Sigmoid colon (tissue), 7 donors: ENCODE measurements around the gene GMDS. TPM values are rescaled to one million over a fixed set of nuclear protein-coding genes. Genes with fewer than 3 reads are reported as not detected.

ENCODE experiments used
- DNase-seq: peaks from one replicate; pipeline ENCODE4 v3.0.0-alpha.2; 2019
- H3K27ac ChIP-seq, 4 donors: fragments of 200-600 bp; sonication (generic); one replicate each; pipeline ENCODE4 v1.5.1; 2016 to 2019; ENCODE audit warnings: mild to moderate bottlenecking in 1 of 4
- H3K27me3 ChIP-seq, 3 donors: fragments of 200-600 bp; sonication (generic); one replicate each; pipeline ENCODE4 v1.5.1; 2019; ENCODE audit warnings: mild to moderate bottlenecking in 1 of 3
- H3K36me3 ChIP-seq, 4 donors: fragments of 200-600 bp; sonication (generic); one replicate each; pipeline ENCODE4 v1.5.1; 2016 to 2019
- H3K4me1 ChIP-seq, 4 donors: fragments of 200-600 bp; sonication (generic); one replicate each; pipeline ENCODE4 v1.5.1; 2017 to 2019
- H3K4me3 ChIP-seq, 4 donors: fragments of 200-600 bp; sonication (generic); one replicate each; pipeline ENCODE4 v1.5.1; 2017 to 2019; ENCODE audit warnings: mild to moderate bottlenecking in 2 of 4, moderate library complexity in 1 of 4
- H3K9me3 ChIP-seq, 4 donors: fragments of 200-600 bp in 3 of 4; sonication (generic) in 3 of 4; one replicate each; pipeline versions ENCODE4 v1.5.1 to v1.6.1; 2013 to 2019
- EP300 ChIP-seq, 4 donors: sonication (generic); formaldehyde crosslinking; IDR thresholded peaks; one replicate each; pipeline ENCODE4 v1.6.1; 2017; ENCODE audit warnings: antibody characterized with exemption in 4 of 4
- POLR2A ChIP-seq, 2 donors: fragments of 450-650 bp; IDR thresholded peaks; one replicate each; pipeline ENCODE4 v1.6.1; 2016; ENCODE audit warnings: antibody characterized with exemption in 2 of 2, mild to moderate bottlenecking in 2 of 2, moderate library complexity in 2 of 2
- POLR2AphosphoS5 ChIP-seq, 4 donors: sonication (generic); formaldehyde crosslinking; IDR thresholded peaks; one replicate each; pipeline ENCODE4 v1.6.1; 2017; ENCODE audit warnings: antibody characterized with exemption in 4 of 4
- WGBS, 2 donors: extraction: QIAGEN DNeasy Blood & Tissue Kit; methylation state at CpG; one replicate each; pipeline ENCODE4 v1.1.7; 2013; 5-methylcytosine and 5-hydroxymethylcytosine counted together
- intact Hi-C: fragments of 100-400 bp; cut with DNase I; formaldehyde crosslinking; loops from one replicate; pipeline ENCODE4 v1.15.1; 2023
- polyA plus RNA-seq, 3 donors: library from polyadenylated mRNA; stranded (reverse); fragments of 200-250 nt; gene quantifications; one replicate each; pipeline ENCODE4 v1.2.3, GENCODE V29; 2013
- total RNA-seq, 4 donors: library from RNA; depleted of rRNA; stranded (reverse); fragments of >200 nt; gene quantifications; one replicate each; pipeline ENCODE4 v1.1.0, GENCODE V29; 2016
- TF ChIP-seq, protein P1 (sequence below), 4 experiments: fragments of 450-650 bp in 3 of 4; fragments of 200-600 bp in 1 of 4; IDR thresholded peaks; one replicate each; pipeline ENCODE4 v1.5.1; 2016 to 2019; ENCODE audit warnings: antibody characterized with exemption in 4 of 4, mild to moderate bottlenecking in 3 of 4, moderate library complexity in 2 of 4
- donor health status: healthy with polysubstance abuse.
- donor health status: Bipolar disorder and iron deficiency.
- donor health status: healthy.

Gene GMDS
- total and polyA plus RNA-seq, 7 donors = 3.1 to 173 (median 9.4) TPM

DNA sequence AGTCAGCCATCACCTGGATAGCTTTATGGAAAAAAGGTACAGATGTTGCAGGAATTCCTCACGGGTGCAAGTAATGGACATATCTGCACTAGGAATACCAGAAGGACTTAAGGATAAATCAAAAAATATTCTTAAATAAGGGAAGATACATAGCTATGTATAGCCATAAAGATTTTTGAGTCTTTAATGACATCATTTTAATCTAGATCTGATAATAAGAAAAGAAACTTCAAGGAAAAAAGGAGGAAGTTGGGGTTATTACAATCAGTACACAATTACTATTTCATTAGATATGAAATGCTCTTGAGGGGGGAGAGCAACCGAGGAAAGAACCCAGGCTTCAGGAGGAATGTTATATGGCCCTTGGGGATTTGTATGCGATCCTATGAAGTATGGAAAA is 525.5 kb downstream of the GMDS start:
- WGBS, 2 donors = 82 to 86% methylated on average over 3 of the region's 3 CpGs
- H3K36me3 ChIP-seq = no peaks in the 10 kb centered on the region
- no peak for TF ChIP-seq POLR2AphosphoS5 (IDR thresholded peaks at IDR 0.05)
- no peak for TF ChIP-seq EP300 (IDR thresholded peaks at IDR 0.05)
- no peak for TF ChIP-seq POLR2A (IDR thresholded peaks at IDR 0.05)
- TF ChIP-seq, protein P1, sequence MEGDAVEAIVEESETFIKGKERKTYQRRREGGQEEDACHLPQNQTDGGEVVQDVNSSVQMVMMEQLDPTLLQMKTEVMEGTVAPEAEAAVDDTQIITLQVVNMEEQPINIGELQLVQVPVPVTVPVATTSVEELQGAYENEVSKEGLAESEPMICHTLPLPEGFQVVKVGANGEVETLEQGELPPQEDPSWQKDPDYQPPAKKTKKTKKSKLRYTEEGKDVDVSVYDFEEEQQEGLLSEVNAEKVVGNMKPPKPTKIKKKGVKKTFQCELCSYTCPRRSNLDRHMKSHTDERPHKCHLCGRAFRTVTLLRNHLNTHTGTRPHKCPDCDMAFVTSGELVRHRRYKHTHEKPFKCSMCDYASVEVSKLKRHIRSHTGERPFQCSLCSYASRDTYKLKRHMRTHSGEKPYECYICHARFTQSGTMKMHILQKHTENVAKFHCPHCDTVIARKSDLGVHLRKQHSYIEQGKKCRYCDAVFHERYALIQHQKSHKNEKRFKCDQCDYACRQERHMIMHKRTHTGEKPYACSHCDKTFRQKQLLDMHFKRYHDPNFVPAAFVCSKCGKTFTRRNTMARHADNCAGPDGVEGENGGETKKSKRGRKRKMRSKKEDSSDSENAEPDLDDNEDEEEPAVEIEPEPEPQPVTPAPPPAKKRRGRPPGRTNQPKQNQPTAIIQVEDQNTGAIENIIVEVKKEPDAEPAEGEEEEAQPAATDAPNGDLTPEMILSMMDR (IDR thresholded peaks at IDR 0.05) = no peak
- no peak overlapping the region for H3K4me3 ChIP-seq
- no peaks in the 10 kb centered on the region for H3K4me1 ChIP-seq
- H3K27me3 ChIP-seq = no peaks in the 10 kb centered on the region
- H3K27ac ChIP-seq = no peak overlapping the region
- intact Hi-C loops = no loop called here
- no peaks in the 10 kb centered on the region for H3K9me3 ChIP-seq
- no peak for DNase-seq

DNA sequence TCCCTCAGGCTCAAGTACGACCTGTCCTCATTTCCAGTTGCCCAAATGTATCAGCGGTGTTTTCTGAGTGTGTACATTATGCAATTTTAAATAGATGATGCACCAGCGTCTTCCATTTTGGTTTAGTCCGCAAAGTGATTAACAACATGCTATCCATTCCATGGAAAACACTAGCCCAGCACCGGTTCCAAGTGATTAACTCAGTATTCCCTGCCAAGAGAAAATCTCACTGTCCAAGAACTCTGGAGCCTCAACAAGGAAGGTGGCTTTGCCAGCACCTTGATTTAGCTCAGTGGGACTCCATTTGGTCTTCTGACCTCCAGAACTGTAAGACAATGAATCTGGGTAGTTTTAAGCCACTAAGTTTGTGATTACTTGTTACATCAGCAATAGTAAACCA is 528.5 kb downstream of the GMDS start:
- Histone ChIP-seq H3K4me3 (no peak overlapping the region), H3K4me1 (no peaks in the 10 kb centered on the region), H3K36me3 (no peaks in the 10 kb centered on the region), H3K9me3 (no peaks in the 10 kb centered on the region), H3K27me3 (no peaks in the 10 kb centered on the region), H3K27ac (no peak overlapping the region)
- intact Hi-C loops = no loop called here
- TF ChIP-seq POLR2A (IDR thresholded peaks at IDR 0.05) = no peak
- no peak for TF ChIP-seq POLR2AphosphoS5 (IDR thresholded peaks at IDR 0.05)
- TF ChIP-seq, protein P1 (IDR thresholded peaks at IDR 0.05) = no peak
- no peak for DNase-seq
- WGBS, 2 donors = 94 to 97% methylated on average over 5 of the region's 5 CpGs

DNA sequence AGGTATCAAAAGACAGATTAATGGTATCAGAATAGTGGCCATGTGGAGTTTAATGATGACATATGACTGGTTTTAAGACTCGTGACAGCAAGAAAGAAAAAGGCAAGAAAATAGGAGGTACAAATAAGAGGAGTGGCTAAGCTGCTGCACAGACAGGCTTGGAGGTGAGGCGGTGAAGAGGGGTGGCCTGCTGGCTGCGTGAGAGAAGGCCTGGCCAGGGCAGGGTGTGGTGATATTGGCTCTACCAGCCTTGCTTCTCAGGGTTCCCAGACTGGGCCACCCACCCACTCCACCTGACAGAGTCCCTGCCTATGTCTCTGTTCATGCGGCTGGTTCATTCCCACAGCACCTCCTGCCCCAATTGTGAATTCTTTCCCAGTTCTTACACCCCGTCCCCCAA is 529.0 kb downstream of the GMDS start:
- no peaks in the 10 kb centered on the region for H3K36me3 ChIP-seq
- H3K9me3 ChIP-seq = no peaks in the 10 kb centered on the region
- no peaks in the 10 kb centered on the region for H3K27me3 ChIP-seq
- no peak for TF ChIP-seq EP300 (IDR thresholded peaks at IDR 0.05)
- TF ChIP-seq POLR2AphosphoS5 (IDR thresholded peaks at IDR 0.05) = no peak
- no peak for TF ChIP-seq POLR2A (IDR thresholded peaks at IDR 0.05)
- TF ChIP-seq, protein P1 (IDR thresholded peaks at IDR 0.05) = no peak
- intact Hi-C loops = no loop called here
- H3K4me3 ChIP-seq = no peak overlapping the region
- no peak overlapping the region for H3K27ac ChIP-seq
- 93 to 94% methylated on average over 5 of the region's 5 CpGs for WGBS, 2 donors
- no peaks in the 10 kb centered on the region for H3K4me1 ChIP-seq
- DNase-seq = peak; percentile 29

DNA sequence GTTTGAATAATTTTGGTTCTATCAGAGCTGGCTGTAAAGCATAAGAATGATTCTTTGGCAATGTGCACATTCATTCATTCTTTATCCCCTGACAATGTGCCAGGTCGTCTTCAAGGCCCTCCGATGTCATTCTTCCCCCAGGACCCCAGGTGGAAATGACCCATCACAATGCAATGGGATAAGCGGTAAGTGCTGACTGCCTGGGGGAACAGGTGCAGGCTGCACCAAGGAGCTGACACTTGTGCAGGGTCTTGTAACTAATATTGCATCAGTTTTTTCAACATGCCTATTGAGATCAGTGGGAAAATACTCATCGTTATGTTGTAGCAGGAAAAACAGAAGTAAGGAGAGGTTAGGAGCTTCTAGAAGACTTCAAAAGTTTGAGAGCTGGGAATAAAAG is 530.1 kb downstream of the GMDS start:
- no peaks in the 10 kb centered on the region for H3K27me3 ChIP-seq
- DNase-seq = peak; percentile 17
- no peaks in the 10 kb centered on the region for H3K4me1 ChIP-seq
- no peak overlapping the region for H3K27ac ChIP-seq
- TF ChIP-seq, protein P1 (IDR thresholded peaks at IDR 0.05) = no peak
- TF ChIP-seq POLR2AphosphoS5 (IDR thresholded peaks at IDR 0.05) (no peak), POLR2A (IDR thresholded peaks at IDR 0.05) (no peak), EP300 (IDR thresholded peaks at IDR 0.05) (no peak)
- intact Hi-C loops = no loop called here
- H3K36me3 ChIP-seq = no peaks in the 10 kb centered on the region
- WGBS, 2 donors = 94 to 98% methylated on average over 4 of the region's 4 CpGs
- no peaks in the 10 kb centered on the region for H3K9me3 ChIP-seq
- no peak overlapping the region for H3K4me3 ChIP-seq

- H3K27me3 ChIP-seq = no peaks in the 10 kb centered on the region
- peak; percentile 40 for DNase-seq
- WGBS, 2 donors = 96 to 97% methylated on average over 5 of the region's 5 CpGs
- H3K4me1 ChIP-seq = no peaks in the 10 kb centered on the region
- no peak overlapping the region for H3K4me3 ChIP-seq
- no peaks in the 10 kb centered on the region for H3K36me3 ChIP-seq
- no peak for TF ChIP-seq POLR2A (IDR thresholded peaks at IDR 0.05)
- TF ChIP-seq, protein P1 (IDR thresholded peaks at IDR 0.05) = no peak
- TF ChIP-seq POLR2AphosphoS5 (IDR thresholded peaks at IDR 0.05) = no peak
- TF ChIP-seq EP300 (IDR thresholded peaks at IDR 0.05) = no peak
- H3K27ac ChIP-seq = no peak overlapping the region
- H3K9me3 ChIP-seq = no peaks in the 10 kb centered on the region
- intact Hi-C loops = no loop called here
Observed at GRCh38 chr6:1714654-1715053, 530.8 kb downstream of the GMDS start.
